HG03103 (cell line): Measurements from ENCODE around the gene DOCK6.
A peak's percentile ranks its signal among the peaks of the same experiment; 100 is the strongest.

Source experiments
- ATAC-seq: cut with Tn5 transposase; IDR thresholded peaks from one replicate; pipeline ENCODE4 v1.9.1; 2021; ENCODE audit warnings: low read depth; ENCODE audit not compliant: unreplicated experiment

The DOCK6 gene

GRCh38 chr19:11251217-11251616, 11.1 kb downstream of the DOCK6 start:
- no peak for ATAC-seq

- ATAC-seq, result no peak
Observed at GRCh38 chr19:11248852-11249251, 13.5 kb downstream of the DOCK6 start.

DNA sequence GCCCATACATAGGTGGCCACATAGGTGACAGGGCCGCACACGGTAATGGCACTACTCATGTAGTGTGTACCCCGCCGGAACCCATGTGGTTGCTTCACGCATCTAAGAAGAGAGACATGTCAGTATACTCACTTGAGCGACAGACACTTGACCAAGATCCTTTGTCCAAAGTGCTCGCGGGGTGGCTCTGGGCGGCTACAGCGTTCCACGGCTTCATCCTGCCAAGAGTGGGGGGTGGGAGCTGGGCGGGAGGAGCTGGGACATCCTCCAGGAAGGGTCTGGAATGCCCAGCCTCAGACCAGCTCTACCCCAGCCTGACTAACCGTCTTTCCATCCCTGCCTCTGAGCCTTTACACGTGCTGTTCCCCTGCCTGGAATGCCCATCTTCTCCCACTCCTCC, 14.4 kb downstream of the DOCK6 start:
- no peak for ATAC-seq

DNA sequence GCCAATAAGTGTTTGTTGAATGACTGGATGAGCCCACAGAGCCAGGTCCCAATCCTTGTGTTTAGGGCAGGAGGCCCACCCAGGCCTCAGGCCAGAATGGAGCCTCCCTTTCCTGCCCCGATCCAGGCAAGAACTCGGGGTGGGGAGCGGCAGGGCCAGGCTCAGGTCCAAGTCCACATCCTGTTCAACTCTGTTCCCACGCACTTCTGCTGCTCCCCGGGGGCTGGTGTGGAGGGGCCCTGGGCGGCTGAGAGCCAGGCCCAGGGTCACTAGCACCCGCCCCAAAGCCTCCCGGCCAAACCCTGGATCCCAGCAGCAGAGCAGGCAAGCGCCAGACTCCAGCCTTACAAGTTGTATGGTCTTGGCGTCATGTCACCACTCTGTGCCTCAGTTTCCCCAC, 14.9 kb downstream of the DOCK6 start:
- no peak for ATAC-seq

DNA sequence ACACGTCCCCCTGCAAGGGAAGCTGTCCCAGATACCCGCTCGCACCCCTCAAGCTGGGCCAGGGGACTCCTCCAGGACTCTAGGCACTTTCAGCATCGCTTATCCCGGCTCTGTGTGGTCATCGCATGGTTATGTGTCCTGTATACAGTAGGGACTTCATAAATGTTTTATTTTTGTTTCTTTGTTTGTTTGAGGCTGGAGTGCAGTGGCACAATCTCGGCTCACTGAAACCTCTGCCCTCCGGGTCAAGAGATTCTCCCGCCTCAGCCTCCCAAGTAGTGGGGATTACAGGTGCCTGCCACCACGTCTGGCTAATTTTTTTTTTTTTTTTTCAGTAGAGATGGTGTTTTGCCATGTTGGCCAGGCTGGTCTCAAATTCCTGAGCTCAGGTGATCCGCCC, 15.4 kb downstream of the DOCK6 start:
- ATAC-seq, result no peak

GRCh38 chr19:11244846-11245589, 17.3 kb downstream of the DOCK6 start:
- no peak for ATAC-seq

DNA sequence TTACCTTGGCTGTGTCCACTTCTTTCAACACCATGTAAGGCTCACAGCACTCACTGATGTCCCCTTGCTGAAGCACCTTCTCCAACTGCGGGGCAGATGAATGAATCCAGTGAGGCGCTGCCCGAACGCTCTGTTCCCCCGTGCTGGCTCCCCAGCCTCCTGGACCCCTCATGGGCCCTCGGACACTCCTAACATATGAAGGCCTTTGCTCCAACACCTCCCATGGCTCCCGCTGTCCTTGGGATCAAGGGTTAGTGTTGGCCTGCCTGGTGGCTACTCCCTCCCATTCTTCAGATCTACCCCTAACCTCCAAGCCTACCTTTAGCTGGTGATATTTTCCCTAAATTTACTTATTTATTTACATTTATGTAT, 18.5 kb downstream of the DOCK6 start:
- no peak for ATAC-seq

DNA sequence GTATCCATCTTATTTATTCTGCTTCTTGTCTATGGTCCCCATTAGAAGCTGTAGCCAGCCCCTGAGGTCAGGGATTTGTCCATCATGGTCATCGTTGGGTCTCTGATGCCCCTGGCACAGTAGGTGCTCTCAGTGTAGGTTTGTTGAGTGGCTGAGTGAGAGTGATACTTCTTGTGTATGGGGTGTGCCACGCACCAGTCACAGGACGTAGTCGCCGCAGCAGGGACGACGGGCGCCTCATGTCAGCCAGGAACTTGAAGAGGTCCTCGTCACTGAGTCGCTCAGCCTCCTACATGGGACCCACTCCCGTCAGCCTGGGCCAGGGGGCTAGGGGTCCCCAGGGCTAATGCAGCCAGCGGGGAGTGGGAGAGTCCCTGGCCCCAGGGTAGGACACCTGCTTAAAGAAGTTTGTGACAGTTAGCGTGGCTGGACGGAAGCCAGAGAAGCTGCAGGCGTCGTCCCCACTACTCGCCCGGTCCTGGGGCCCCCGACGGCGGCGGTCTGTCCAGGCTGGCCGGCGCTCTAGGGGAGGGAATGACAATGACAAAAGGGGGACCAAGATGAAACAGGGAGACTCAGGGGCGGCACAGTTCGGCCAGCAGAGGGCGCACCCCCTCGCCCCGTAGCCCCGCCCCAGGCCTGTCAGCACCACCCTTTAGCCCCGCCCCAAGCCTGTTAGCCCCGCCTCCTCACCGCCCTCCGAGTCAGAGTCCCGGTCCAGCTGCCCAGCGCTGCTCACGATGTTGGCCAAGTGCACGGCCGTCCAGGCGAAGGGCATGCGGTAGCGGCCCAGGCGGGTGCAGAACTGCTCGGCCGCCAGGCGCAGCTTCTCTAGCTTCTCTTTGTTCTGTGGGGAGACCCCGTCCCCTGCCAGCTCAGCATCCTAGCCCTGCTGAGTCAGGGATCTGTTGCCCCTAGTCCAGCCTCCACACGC, 19.2 kb downstream of the DOCK6 start:
- ATAC-seq, result peak; percentile 56

DNA sequence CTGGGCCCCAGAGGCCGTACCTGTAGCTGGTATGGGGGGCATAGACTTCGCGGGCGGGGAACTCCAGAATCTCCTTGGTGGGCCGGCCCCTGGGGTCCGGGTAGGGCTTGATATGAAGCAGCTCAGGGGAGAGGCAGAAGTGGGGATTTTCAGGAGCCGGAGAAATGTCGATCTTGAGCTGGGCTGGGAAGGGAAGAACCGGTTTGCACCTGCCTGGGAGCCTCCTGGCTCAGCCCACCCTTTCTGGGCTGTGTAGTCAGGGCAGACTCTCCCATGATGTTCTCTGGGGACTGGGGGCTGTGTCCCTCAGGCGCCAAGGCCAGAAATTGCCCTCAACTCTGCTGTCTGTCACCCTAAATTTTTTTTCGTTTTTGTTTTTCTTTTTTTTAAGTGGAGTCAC, 20.3 kb downstream of the DOCK6 start:
- no peak for ATAC-seq

DNA sequence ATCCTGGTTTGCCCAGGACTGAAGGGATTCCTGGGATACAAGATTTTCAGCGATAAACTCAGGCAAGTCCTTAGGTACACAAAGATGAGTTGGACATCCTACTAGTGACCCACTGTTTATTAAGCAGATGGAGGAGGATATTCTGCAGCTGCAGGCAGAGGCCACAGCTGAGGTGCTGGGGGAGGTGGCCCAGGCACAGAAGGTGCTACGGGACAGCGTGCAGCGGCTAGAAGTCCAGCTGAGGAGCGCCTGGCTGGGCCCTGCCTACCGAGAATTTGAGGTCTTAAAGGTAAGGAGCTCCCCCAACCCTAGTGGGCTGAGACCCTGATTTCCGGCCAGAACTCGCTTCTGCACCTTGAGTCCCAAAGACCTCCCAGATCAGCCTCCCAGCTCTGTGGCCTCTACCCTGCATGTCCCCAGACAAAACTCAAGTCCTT, 22.3 kb downstream of the DOCK6 start:
- no peak for ATAC-seq

DNA sequence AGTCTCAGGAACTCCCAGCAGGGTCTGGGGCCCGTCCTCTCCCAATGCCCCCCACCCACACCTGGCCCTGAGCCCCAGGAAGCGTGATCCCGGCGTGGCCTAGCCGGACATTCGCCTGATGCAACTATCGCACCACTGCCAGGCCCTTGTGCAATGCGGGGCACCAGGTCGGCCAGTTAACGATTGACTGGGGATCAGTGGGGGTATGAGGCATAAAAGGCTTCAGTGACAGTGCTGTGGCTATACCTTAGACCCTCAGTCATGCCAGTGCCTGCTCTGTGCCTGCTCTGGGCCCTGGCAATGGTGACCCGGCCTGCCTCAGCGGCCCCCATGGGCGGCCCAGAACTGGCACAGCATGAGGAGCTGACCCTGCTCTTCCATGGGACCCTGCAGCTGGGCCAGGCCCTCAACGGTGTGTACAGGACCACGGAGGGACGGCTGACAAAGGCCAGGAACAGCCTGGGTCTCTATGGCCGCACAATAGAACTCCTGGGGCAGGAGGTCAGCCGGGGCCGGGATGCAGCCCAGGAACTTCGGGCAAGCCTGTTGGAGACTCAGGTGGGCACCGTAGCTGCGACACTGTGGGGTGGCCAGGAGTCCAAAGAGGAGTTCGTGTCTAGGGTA, 22.8 kb downstream of the DOCK6 start, which contains the start of gene ANGPTL8:
Gene ANGPTL8, plus strand, starts transcription at position 243 of the 624 bp plus-strand sequence. Its CDS starts 19 bp downstream, at position 262.
- no peak for ATAC-seq

DNA sequence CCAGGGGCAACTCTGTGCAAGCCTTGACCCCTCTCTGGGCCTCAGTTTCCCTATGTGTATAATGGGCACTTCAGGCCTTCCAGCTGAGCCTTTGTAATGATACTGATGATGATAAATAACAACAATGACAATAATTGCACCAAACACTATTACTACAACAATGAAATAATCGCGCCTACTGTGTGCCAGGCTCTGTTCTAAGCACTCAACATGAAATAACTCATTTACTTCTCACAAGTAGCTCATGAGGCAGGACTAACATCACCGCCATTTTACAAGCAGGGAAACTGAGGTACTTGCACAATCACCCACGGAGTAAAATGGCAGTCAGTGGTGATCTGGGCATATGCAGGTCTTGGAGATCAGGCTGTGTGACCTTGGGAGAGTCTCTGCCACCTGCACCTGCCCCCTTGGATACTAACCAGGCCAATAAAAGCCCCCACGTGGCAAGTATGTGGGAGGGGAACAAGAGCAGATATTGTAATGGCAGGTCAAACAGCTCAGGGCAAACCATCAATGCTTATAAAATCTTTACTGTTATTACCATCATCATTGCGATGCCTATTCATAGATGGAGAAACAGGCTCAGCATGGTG, 23.4 kb downstream of the DOCK6 start:
- no peak for ATAC-seq

DNA sequence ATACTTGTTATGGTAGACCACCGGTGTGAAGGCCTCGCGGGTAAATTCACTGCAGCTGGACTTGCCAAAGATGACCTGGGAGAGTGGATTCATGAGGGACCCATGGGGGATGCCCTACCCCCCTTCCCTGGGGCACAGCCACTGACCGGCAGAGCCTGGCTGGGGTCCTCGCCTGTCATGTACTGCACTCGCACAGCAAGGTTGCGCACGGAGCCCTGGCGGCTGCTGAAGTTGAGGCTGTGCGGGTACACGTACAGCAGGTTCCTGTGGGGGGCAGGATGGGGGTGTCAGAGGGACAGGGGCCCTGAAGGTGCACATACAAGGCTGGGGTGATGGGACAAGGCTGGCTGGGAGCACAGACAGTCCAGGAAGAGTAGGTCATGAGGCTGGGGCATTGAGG, 24.3 kb downstream of the DOCK6 start:
- ATAC-seq, result no peak

DNA sequence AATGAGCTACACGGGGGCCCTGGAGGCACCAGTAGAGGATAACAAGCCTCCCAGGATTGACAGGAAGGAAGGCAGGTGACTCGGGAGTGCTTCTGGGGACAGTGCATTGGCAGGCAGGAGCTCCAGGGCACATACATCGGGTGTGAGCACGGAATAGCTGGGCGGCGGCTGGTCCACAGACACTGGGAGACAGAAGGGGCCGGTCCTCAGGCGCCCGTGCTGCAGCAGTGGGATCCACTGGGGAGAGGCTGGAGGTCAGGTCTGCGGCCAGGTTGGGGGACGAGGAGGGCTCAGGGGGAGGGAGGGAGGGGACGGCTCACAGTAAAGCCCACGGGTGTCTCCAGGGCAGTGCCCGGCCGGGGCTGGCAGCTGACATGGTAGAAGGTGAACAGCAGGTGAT, 25.0 kb downstream of the DOCK6 start:
- no peak for ATAC-seq

- no peak for ATAC-seq
Observed at GRCh38 chr19:11236324-11237301, 25.7 kb downstream of the DOCK6 start.

GRCh38 chr19:11234486-11235075, 27.7 kb downstream of the DOCK6 start:
- ATAC-seq, result no peak

- ATAC-seq, result no peak
Observed at GRCh38 chr19:11233073-11233472, 29.3 kb downstream of the DOCK6 start.

DNA sequence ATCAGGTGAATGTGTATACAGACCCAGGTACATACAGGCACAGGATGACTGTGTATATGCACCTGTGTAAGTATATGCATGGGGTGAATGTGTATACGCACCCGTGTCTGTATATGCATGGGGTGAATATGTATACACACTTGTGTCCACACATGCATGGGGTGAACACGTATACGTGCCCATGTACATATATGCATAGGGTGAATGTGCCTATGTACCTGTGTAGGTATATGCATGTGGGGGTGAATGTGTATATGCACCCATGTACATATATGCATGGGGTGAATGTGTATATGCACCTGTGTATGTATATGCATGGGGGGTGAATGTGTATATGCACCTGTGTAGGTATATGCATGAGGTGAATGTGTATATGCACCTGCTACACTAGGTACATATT, 29.8 kb downstream of the DOCK6 start:
- no peak for ATAC-seq

GRCh38 chr19:11230621-11231386, 31.5 kb downstream of the DOCK6 start:
- no peak for ATAC-seq
